SK-N-SH treated with all-trans-retinoic acid at 6 μM for 48 hours (cell line): ENCODE results near the gene NOS3.
A peak's percentile ranks its signal among the peaks of the same experiment; 100 is the strongest.

Experiments
- ATAC-seq: fragments of 200-7000 bp; cut with Tn5 transposase; 3 replicates; pipeline ENCODE4 v1.9.1; 2020; ENCODE audit warnings: mild to moderate bottlenecking, moderate library complexity
- ARNTL ChIP-seq: fragments of 450-650 bp; formaldehyde crosslinking; IDR thresholded peaks from 2 replicates; pipeline ENCODE4 v1.5.0; 2020; ENCODE audit warnings: low read depth, mild to moderate bottlenecking, moderate library complexity, borderline replicate concordance
- BACH2 ChIP-seq: fragments of 250-450 bp; sonication (Bioruptor Pico); IDR thresholded peaks from 2 replicates; pipeline ENCODE4 v1.9.0; 2021; ENCODE audit warnings: mild to moderate bottlenecking, borderline replicate concordance
- CSDC2 ChIP-seq: fragments of 250-450 bp; sonication (Bioruptor Pico); IDR thresholded peaks from 2 replicates; pipeline ENCODE4 v1.5.0; 2020; ENCODE audit warnings: mild to moderate bottlenecking, moderate library complexity
- ESRRG ChIP-seq: fragments of 250-450 bp; sonication (Bioruptor Pico); IDR thresholded peaks from 2 replicates; pipeline ENCODE4 v1.6.1; 2021; ENCODE audit warnings: mild to moderate bottlenecking
- GLIS3 ChIP-seq: fragments of 250-450 bp; sonication (Bioruptor Pico); IDR thresholded peaks from 2 replicates; pipeline ENCODE4 v1.5.0; 2020; ENCODE audit warnings: mild to moderate bottlenecking, moderate library complexity
- ISL1 ChIP-seq: fragments of 250-450 bp; sonication (Bioruptor Pico); IDR thresholded peaks from 2 replicates; pipeline ENCODE4 v2.1.2; 2022; ENCODE audit warnings: mild to moderate bottlenecking, moderate library complexity
- OSR1 ChIP-seq: fragments of 250-450 bp; sonication (Bioruptor Pico); IDR thresholded peaks from 2 replicates; pipeline ENCODE4 v1.8.0; 2022; ENCODE audit warnings: moderate library complexity, mild to moderate bottlenecking, inconsistent platforms
- PPARA ChIP-seq: fragments of 250-450 bp; sonication (Bioruptor Pico); IDR thresholded peaks from 2 replicates; pipeline ENCODE4 v1.5.0; 2020; ENCODE audit warnings: mild to moderate bottlenecking, borderline replicate concordance
- RARB ChIP-seq: fragments of 250-450 bp; sonication (Bioruptor Pico); IDR thresholded peaks from 2 replicates; pipeline ENCODE4 v1.8.0; 2021; ENCODE audit warnings: mild to moderate bottlenecking, moderate library complexity
- SNAI2 ChIP-seq: fragments of 250-450 bp; sonication (Bioruptor Pico); IDR thresholded peaks from 2 replicates; pipeline ENCODE4 v1.5.0; 2020; ENCODE audit warnings: mild to moderate bottlenecking, moderate library complexity
- TCF4 ChIP-seq: fragments of 250-450 bp; sonication (Bioruptor Pico); IDR thresholded peaks from 2 replicates; pipeline ENCODE4 v1.8.0; 2021; ENCODE audit warnings: mild to moderate bottlenecking, moderate library complexity, borderline replicate concordance
- TOX ChIP-seq: fragments of 250-450 bp; sonication (Bioruptor Pico); IDR thresholded peaks from 2 replicates; pipeline ENCODE4 v1.8.0; 2021; ENCODE audit warnings: mild to moderate bottlenecking, moderate library complexity, borderline replicate concordance
- ZC3H10 ChIP-seq: fragments of 250-450 bp; sonication (Bioruptor Pico); IDR thresholded peaks from 2 replicates; pipeline ENCODE4 v1.5.1; 2021; ENCODE audit warnings: mild to moderate bottlenecking, moderate library complexity
- ZFP3 ChIP-seq: fragments of 250-450 bp; sonication (Bioruptor Pico); IDR thresholded peaks from 2 replicates; pipeline ENCODE4 v1.5.0; 2020; ENCODE audit warnings: mild to moderate bottlenecking, moderate library complexity
- ZFP30 ChIP-seq: fragments of 450-650 bp; formaldehyde crosslinking; IDR thresholded peaks from 2 replicates; pipeline ENCODE4 v1.5.0; 2022; ENCODE audit warnings: mild to moderate bottlenecking, moderate library complexity
- ZNF565 ChIP-seq: fragments of 450-650 bp; formaldehyde crosslinking; conservative IDR thresholded peaks from 2 replicates; pipeline ENCODE4 v1.5.0; 2020; ENCODE audit warnings: low read depth, mild to moderate bottlenecking, moderate library complexity
- ZNF70 ChIP-seq: fragments of 450-650 bp; formaldehyde crosslinking; IDR thresholded peaks from 2 replicates; pipeline ENCODE4 v1.5.0; 2020; ENCODE audit warnings: mild to moderate bottlenecking, moderate library complexity
- ZNF8 ChIP-seq: fragments of 450-650 bp; formaldehyde crosslinking; IDR thresholded peaks from 2 replicates; pipeline ENCODE4 v1.5.0; 2020; ENCODE audit warnings: mild to moderate bottlenecking, moderate library complexity
- TF ChIP-seq, protein P1 (sequence below): fragments of 250-450 bp; sonication (Bioruptor Pico); IDR thresholded peaks from 2 replicates; pipeline ENCODE4 v1.5.1; 2021; ENCODE audit warnings: mild to moderate bottlenecking, moderate library complexity
- TF ChIP-seq, protein P2 (sequence below): fragments of 250-450 bp; sonication (Bioruptor Pico); IDR thresholded peaks from 2 replicates; pipeline ENCODE4 v1.8.0; 2021; ENCODE audit warnings: low read depth, mild to moderate bottlenecking, moderate library complexity, borderline replicate concordance
- TF ChIP-seq, protein P3 (sequence below): fragments of 250-450 bp; sonication (Bioruptor Pico); IDR thresholded peaks from 2 replicates; pipeline ENCODE4 v1.5.1; 2020; ENCODE audit warnings: low read depth, mild to moderate bottlenecking, moderate library complexity

Gene NOS3

DNA sequence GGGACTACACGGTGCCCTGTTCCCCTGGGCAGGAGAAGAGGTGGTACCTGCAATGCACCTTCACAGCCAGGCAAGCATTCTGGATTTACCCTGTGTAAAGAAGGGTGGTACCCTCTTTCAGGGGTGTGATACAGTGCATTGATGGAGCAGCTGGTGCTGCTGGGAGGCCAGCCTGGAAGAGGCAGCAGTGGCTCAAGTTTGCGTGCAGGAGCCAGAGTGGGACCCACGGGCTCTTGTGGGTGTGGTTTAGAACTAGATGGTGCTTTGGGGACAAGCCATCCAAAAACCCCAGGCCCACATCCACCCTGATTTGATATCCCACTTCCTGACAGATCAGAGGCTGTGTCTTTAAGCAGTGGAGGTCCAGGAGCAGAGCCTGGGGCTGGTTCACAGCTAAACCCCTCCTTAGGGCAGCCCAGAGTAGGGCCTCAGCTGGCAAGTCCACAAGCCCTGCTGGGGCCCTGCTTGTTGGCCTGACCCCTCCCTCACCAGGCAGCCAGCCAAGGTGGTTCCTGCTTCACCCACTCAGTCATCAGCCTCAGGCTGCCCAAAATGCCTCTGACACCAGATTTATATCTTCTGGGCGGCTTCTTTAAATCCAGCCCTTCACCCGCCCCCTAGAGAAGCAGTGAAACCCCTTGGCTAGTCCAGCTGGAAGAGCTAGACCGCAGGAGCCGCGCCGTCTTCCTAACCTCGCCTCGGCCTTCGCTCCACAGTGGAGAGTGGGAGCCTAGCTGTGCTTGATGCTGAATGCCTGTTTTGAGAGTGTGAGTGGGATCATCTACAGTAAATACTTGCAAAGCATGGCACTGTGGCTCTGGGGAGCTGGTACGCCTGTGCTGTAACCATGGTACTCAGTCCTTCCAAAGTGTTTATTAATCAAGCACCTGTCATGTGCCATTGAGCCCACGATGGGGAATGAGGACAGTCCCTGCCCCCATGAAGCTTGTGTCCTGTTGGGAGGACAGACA is 56.1 kb downstream of the NOS3 start:
- no peak for TF ChIP-seq CSDC2 (CRISPR knock-in tag)
- 0 out of 2 replicates have a peak, but pooled peaks have one; percentile 23 for TF ChIP-seq ZFP3 (CRISPR knock-in tag)
- ATAC-seq: peak; percentile 65

DNA sequence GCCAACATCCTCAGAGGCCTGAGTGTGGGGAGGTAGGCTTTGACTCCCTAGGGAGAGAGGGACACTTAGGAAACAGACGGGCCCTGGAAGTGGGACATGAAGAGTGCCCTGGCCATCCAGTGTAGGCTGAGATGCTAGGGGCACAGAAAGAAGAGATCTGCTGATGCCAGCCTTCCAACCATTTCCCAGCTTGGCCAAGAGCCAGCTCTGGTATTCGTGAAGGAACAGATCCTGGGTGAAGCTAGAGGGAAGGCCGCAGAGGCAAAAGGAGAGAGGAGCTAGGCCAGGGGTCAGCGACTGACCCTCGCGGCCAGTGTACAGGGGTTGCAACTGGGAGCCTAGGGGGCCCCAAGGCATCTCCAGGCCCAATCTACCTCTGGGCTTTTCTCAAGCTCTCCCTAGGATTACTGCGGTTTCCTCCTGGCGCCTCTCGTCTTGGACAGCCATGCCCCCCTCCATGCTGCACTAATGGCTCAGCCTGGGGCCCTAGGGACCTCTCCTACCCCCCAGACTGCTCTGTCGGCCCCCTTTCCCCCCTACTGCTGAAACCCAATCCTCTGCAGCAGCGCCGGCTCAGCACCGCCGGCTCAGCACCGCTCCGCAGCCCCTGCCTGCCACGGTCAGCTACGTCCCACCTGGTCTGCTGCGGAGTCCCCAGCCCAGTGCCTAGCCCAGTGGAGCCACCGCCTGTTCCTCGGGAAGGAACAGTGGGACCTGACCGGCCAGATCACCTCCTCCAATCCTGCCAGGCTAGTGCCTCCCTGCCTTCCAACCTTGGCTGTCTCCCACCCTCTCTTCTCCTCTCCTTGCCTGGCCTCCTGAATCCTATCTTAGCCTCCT is 57.4 kb downstream of the NOS3 start, which contains the start of gene ASIC3:
Gene ASIC3, plus strand, starts transcription at position 556 of the 840 bp plus-strand sequence. CDS start 355 bp downstream, outside the sequence.
- ATAC-seq: peak; percentile 1
- no peak for TF ChIP-seq TOX (CRISPR knock-in tag)
- TF ChIP-seq TCF4 (CRISPR knock-in tag): no peak
- no peak for TF ChIP-seq ISL1 (CRISPR knock-in tag)
- no peak for TF ChIP-seq OSR1 (CRISPR knock-in tag)
- no peak for TF ChIP-seq PPARA (CRISPR knock-in tag)
- TF ChIP-seq, protein P1, sequence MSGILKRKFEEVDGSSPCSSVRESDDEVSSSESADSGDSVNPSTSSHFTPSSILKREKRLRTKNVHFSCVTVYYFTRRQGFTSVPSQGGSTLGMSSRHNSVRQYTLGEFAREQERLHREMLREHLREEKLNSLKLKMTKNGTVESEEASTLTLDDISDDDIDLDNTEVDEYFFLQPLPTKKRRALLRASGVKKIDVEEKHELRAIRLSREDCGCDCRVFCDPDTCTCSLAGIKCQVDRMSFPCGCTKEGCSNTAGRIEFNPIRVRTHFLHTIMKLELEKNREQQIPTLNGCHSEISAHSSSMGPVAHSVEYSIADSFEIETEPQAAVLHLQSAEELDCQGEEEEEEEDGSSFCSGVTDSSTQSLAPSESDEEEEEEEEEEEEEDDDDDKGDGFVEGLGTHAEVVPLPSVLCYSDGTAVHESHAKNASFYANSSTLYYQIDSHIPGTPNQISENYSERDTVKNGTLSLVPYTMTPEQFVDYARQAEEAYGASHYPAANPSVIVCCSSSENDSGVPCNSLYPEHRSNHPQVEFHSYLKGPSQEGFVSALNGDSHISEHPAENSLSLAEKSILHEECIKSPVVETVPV (CRISPR knock-in tag): no peak
- TF ChIP-seq GLIS3 (CRISPR knock-in tag): no peak
- TF ChIP-seq ESRRG: no peak
- TF ChIP-seq ZC3H10 (CRISPR knock-in tag): no peak
- no peak for TF ChIP-seq BACH2 (CRISPR knock-in tag)
- TF ChIP-seq, protein P2, sequence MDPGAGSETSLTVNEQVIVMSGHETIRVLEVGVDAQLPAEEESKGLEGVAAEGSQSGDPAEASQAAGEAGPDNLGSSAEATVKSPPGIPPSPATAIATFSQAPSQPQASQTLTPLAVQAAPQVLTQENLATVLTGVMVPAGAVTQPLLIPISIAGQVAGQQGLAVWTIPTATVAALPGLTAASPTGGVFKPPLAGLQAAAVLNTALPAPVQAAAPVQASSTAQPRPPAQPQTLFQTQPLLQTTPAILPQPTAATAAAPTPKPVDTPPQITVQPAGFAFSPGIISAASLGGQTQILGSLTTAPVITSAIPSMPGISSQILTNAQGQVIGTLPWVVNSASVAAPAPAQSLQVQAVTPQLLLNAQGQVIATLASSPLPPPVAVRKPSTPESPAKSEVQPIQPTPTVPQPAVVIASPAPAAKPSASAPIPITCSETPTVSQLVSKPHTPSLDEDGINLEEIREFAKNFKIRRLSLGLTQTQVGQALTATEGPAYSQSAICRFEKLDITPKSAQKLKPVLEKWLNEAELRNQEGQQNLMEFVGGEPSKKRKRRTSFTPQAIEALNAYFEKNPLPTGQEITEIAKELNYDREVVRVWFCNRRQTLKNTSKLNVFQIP (CRISPR knock-in tag): no peak
- TF ChIP-seq ZNF8 (CRISPR knock-in tag): no peak
- TF ChIP-seq RARB (CRISPR knock-in tag): no peak
- TF ChIP-seq, protein P3, sequence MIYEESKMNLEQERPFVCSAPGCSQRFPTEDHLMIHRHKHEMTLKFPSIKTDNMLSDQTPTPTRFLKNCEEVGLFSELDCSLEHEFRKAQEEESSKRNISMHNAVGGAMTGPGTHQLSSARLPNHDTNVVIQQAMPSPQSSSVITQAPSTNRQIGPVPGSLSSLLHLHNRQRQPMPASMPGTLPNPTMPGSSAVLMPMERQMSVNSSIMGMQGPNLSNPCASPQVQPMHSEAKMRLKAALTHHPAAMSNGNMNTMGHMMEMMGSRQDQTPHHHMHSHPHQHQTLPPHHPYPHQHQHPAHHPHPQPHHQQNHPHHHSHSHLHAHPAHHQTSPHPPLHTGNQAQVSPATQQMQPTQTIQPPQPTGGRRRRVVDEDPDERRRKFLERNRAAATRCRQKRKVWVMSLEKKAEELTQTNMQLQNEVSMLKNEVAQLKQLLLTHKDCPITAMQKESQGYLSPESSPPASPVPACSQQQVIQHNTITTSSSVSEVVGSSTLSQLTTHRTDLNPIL (CRISPR knock-in tag): no peak
- no peak for TF ChIP-seq ZNF565 (CRISPR knock-in tag)
- no peak for TF ChIP-seq ZFP3 (CRISPR knock-in tag)
- no peak for TF ChIP-seq CSDC2 (CRISPR knock-in tag)
- TF ChIP-seq ZFP30: no peak
- no peak for TF ChIP-seq ZNF70 (CRISPR knock-in tag)

DNA sequence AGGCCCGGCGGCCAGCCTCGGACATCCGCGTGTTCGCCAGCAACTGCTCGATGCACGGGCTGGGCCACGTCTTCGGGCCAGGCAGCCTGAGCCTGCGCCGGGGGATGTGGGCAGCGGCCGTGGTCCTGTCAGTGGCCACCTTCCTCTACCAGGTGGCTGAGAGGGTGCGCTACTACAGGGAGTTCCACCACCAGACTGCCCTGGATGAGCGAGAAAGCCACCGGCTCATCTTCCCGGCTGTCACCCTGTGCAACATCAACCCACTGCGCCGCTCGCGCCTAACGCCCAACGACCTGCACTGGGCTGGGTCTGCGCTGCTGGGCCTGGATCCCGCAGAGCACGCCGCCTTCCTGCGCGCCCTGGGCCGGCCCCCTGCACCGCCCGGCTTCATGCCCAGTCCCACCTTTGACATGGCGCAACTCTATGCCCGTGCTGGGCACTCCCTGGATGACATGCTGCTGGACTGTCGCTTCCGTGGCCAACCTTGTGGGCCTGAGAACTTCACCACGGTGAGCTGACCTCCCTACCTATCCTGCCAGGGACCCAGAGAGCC is 58.2 kb downstream of the NOS3 start:
- TF ChIP-seq SNAI2 (no peak), ZFP30 (no peak), TCF4 (CRISPR knock-in tag) (no peak), ZFP3 (CRISPR knock-in tag) (no peak), TOX (CRISPR knock-in tag) (no peak), ZC3H10 (CRISPR knock-in tag) (no peak), ZNF70 (CRISPR knock-in tag) (no peak), ARNTL (CRISPR knock-in tag) (no peak)
- TF ChIP-seq, protein P1 (CRISPR knock-in tag): no peak
- TF ChIP-seq, protein P3 (CRISPR knock-in tag): no peak
- TF ChIP-seq, all 23 proteins: peak for 0
- ATAC-seq: no peak
